H1 (cell line): ENCODE results near the gene SCRN1. TPM values are rescaled to one million over a fixed set of nuclear protein-coding genes. Genes with fewer than 3 reads are reported as not detected.

Experiments
- CEBPB ChIP-seq: IDR thresholded peaks from 2 replicates; pipeline ENCODE4 v1.6.1; 2012; ENCODE audit warnings: low read depth, low read length
- CHD1 ChIP-seq: IDR thresholded peaks from 2 replicates; pipeline ENCODE4 v1.6.1; 2012; ENCODE audit warnings: low read depth, low read length, improper control_type of control experiment
- GTF2F1 ChIP-seq: IDR thresholded peaks from 2 replicates; pipeline ENCODE4 v1.6.1; 2012; ENCODE audit warnings: low read depth, low read length, improper control_type of control experiment, borderline replicate concordance
- JUND ChIP-seq: IDR thresholded peaks from 2 replicates; pipeline ENCODE4 v1.6.1; 2011; ENCODE audit warnings: mild to moderate bottlenecking, improper control_type of control experiment, low read length
- KDM1A ChIP-seq: fragments of 200-600, 300-600 bp; sonication (generic); IDR thresholded peaks from 2 replicates; pipeline ENCODE4 v1.7.1; 2016; ENCODE audit warnings: mild to moderate bottlenecking, low read length, borderline replicate concordance
- POLR2AphosphoS5 ChIP-seq: IDR thresholded peaks from 2 replicates; pipeline ENCODE4 v1.6.1; 2011; ENCODE audit warnings: low read depth, low read length
- TBP ChIP-seq: IDR thresholded peaks from 2 replicates; pipeline ENCODE4 v1.6.1; 2011; ENCODE audit warnings: low read depth, low read length, improper control_type of control experiment
- TCF12 ChIP-seq: IDR thresholded peaks from 2 replicates; pipeline ENCODE4 v1.6.1; 2011; ENCODE audit warnings: low read depth, mild to moderate bottlenecking, low read length
- polyA plus RNA-seq, 7 experiments: library from polyadenylated mRNA; depleted of rRNA in 3 of 7; stranded (reverse) in 5 of 7; unstranded in 2 of 7; fragments of >200 nt in 5 of 7; fragments of 200-250 nt in 2 of 7; gene quantifications; 1 replicate in 5 of 7; 2 replicates in 1 of 7; 4 replicates in 1 of 7; pipeline versions ENCODE4 v1.2.1 to v1.2.3, GENCODE V29; 2011 to 2013; ENCODE audit warnings: missing spikeins in 2 of 7, mixed read lengths in 2 of 7
- total RNA-seq: library from RNA; stranded (reverse); fragmentation: NEBNext Ultra II Directional; extraction: Animal tissue kit (Norgen Biotek cat#: 25700); gene quantifications from 2 replicates; pipeline ENCODE4 v1.2.1, GENCODE V29; 2021

The SCRN1 gene
- total and polyA plus RNA-seq, 2 of the 8 experiments (the other 6 are each of a cell fraction or from before 2014, with no cell fraction given), result 36.0 to 75.8 TPM

GRCh38 chr7:29898301-29898700 lies 91.3 kb downstream of the SCRN1 start (continued):
- TF ChIP-seq CEBPB (no peak), POLR2AphosphoS5 (no peak), TCF12 (no peak), TBP (no peak), CHD1 (no peak), GTF2F1 (no peak), JUND (no peak), KDM1A (no peak)
